GM12878 (cell line): ENCODE results near the gene PDE3B. TPM values are rescaled to one million over a fixed set of nuclear protein-coding genes. Genes with fewer than 3 reads are reported as not detected.
"Not testable (repeated sequence)": the region's sequence is repeated elsewhere in the genome, so short reads cannot be mapped to it uniquely, and the experiment has no call there.

Experiments
- ATAC-seq: fragments of 200-7000 bp; cut with Tn5 transposase; 3 replicates; pipeline ENCODE4 v1.9.1; 2020; ENCODE audit warnings: mild to moderate bottlenecking, moderate library complexity
- Bru-seq: library from RNA; stranded (reverse); fragments of 400-500 nt; gene quantifications from one replicate; lab custom pipeline; 2021; lab: Mats Ljungman, UMichigan
- BruChase-seq, 2 experiments: library from RNA; stranded (reverse); fragments of 400-500 nt; gene quantifications; one replicate each; lab custom pipeline; 2021; lab: Mats Ljungman, UMichigan
- BruUV-seq: library from RNA; stranded (reverse); fragments of 400-500 nt; replicated peaks from 2 replicates; lab custom pipeline; 2021; lab: Mats Ljungman, UMichigan
- CTCF ChIA-PET: fragments of 300-600 bp; sonication (Branson Sonifier 250); formaldehyde crosslinking; extraction: SDS; loops from one replicate; lab custom pipeline; 2021; ENCODE audit warnings: inconsistent platforms; lab: Yijun Ruan, JAX
- POLR2A ChIA-PET: fragments of 350-600 bp; formaldehyde crosslinking; extraction: SDS; loops from one replicate; lab custom pipeline; 2021; ENCODE audit warnings: inconsistent platforms; lab: Charles Lee
- RAD21 ChIA-PET: fragments of 300-600 bp; sonication (Branson Sonifier 250); formaldehyde crosslinking; loops from one replicate; lab custom pipeline; 2023; ENCODE audit warnings: antibody characterized with exemption; ENCODE audit not compliant: unreplicated experiment; lab: Charles Lee
- SMC1A ChIA-PET: fragments of 300-600 bp; sonication (Branson Sonifier 250); formaldehyde crosslinking; loops from one replicate; lab custom pipeline; 2023; ENCODE audit not compliant: unreplicated experiment, uncharacterized antibody; lab: Charles Lee
- DNase-seq: peaks from one replicate; pipeline ENCODE4 v3.0.0-alpha.2; 2011; ENCODE audit warnings: low read depth, low spot score
- FAIRE-seq: peaks from 3 replicates; lab custom pipeline; 2011; peaks lifted over from hg19 to GRCh38; lab: Jason Lieb, UNC
- H2AFZ ChIP-seq: 2 replicates; pipeline ENCODE4 v1.6.0; 2011; ENCODE audit warnings: low read depth, low read length, control low read depth; ENCODE audit not compliant: control insufficient read depth
- H3K27ac ChIP-seq: 2 replicates; pipeline ENCODE4 v1.5.1; 2011; ENCODE audit warnings: control low read depth; ENCODE audit not compliant: control insufficient read depth, insufficient read depth
- H3K27me3 ChIP-seq, 2 experiments: replicated peaks in 1 of 2; 2 replicates each; pipeline versions ENCODE4 v1.6.0 to v1.6.1; 2011; ENCODE audit warnings: low read length in 1 of 2; ENCODE audit not compliant: control insufficient read depth in 2 of 2, insufficient read depth in 2 of 2
- H3K36me3 ChIP-seq, 2 experiments: 2 replicates each; pipeline ENCODE4 v1.5.1; 2011; ENCODE audit warnings: low read length in 1 of 2; ENCODE audit not compliant: control insufficient read depth in 2 of 2, insufficient read depth in 2 of 2
- H3K4me1 ChIP-seq: 2 replicates; pipeline ENCODE4 v1.6.1; 2011; ENCODE audit warnings: mild to moderate bottlenecking, low read length, moderate library complexity, mixed read lengths; ENCODE audit not compliant: control insufficient read depth, insufficient read depth
- H3K4me2 ChIP-seq: 2 replicates; pipeline ENCODE4 v1.6.0; 2011; ENCODE audit warnings: control low read depth; ENCODE audit not compliant: control insufficient read depth, insufficient read depth
- H3K4me3 ChIP-seq: fragments of 200-600 bp; sonication (generic); 2 replicates; pipeline ENCODE4 v1.5.1; 2016
- H3K79me2 ChIP-seq: 2 replicates; pipeline ENCODE4 v1.6.0; 2011; ENCODE audit warnings: low read length; ENCODE audit not compliant: control insufficient read depth, insufficient read depth
- H3K9ac ChIP-seq: 2 replicates; pipeline ENCODE4 v1.8.0; 2011; ENCODE audit warnings: low read length, control low read depth, mixed read lengths; ENCODE audit not compliant: control insufficient read depth, insufficient read depth
- H3K9me3 ChIP-seq: replicated peaks from 3 replicates; pipeline ENCODE4 v1.5.1; 2011; ENCODE audit warnings: mild to moderate bottlenecking, low read length; ENCODE audit not compliant: control insufficient read depth, insufficient read depth
- H4K20me1 ChIP-seq: 2 replicates; pipeline ENCODE4 v1.6.0; 2011; ENCODE audit not compliant: control insufficient read depth, insufficient read depth
- BACH1 ChIP-seq: fragments of 450-650 bp; IDR thresholded peaks from 2 replicates; pipeline ENCODE4 v1.6.1; 2017; ENCODE audit warnings: mild to moderate bottlenecking, borderline replicate concordance
- POLR2A ChIP-seq: IDR thresholded peaks from 2 replicates; pipeline ENCODE4 v1.6.1; 2011; ENCODE audit warnings: low read depth, mild to moderate bottlenecking, low read length
- WGBS: methylation state at CpG from one replicate; pipeline ENCODE4 v1.1.6; 2016; ENCODE audit warnings: low lambda C conversion rate; ENCODE audit not compliant: insufficient replicate concordance, insufficient coverage; ENCODE audit errors: missing lambda C conversion rate; 5-methylcytosine and 5-hydroxymethylcytosine counted together
- in situ Hi-C: fragments of 300-500 bp; cut with MboI; formaldehyde crosslinking; loops from 9 replicates; pipeline ENCODE4 v1.14.3; 2018; ENCODE audit warnings: mixed read lengths
- intact Hi-C: fragments of 100-400 bp; cut with micrococcal nuclease; formaldehyde crosslinking; loops from one replicate; pipeline ENCODE4 v1.14.2; 2022; ENCODE audit not compliant: unreplicated experiment
- long read RNA-seq, 2 experiments: library from polyadenylated mRNA; unstranded; transcript quantifications; one replicate each; pipeline ENCODE4 v2.0.0, GENCODE V29; 2019 to 2020
- polyA minus RNA-seq, 3 experiments: library from RNA; depleted of rRNA, polyadenylated mRNA; stranded (reverse); fragments of >200 nt; gene quantifications; 2 replicates each; pipeline ENCODE4 v1.2.3, GENCODE V29; 2011
- polyA plus RNA-seq, 11 experiments: library from polyadenylated mRNA; depleted of rRNA in 4 of 11; unstranded in 6 of 11; stranded (reverse) in 5 of 11; fragments of >200 nt; fragmentation: Nextera tagmentation in 4 of 11; fragmentation: Illumina TruSeq in 1 of 11; extraction: Ambion mirVana in 4 of 11; extraction: Trizol in 1 of 11; gene quantifications; 1 replicate in 1 of 11; 2 replicates in 10 of 11; pipeline versions ENCODE4 v1.2.1 to v1.2.3, GENCODE V29; 2011 to 2016; ENCODE audit warnings: inconsistent platforms in 2 of 11, missing spikeins in 2 of 11, low read depth in 1 of 11
- total RNA-seq, 4 experiments: library from RNA; depleted of rRNA in 3 of 4; stranded (reverse); fragments of >200 nt in 3 of 4; fragmentation: Illumina TruSeq in 1 of 4; extraction: Trizol in 1 of 4; gene quantifications; 2 replicates each; pipeline versions ENCODE4 v1.2.1 to v1.2.3, GENCODE V29; 2013 to 2021
- TF ChIP-seq, protein P1 (sequence below): IDR thresholded peaks from 2 replicates; pipeline ENCODE4 v1.6.1; 2011; ENCODE audit warnings: mild to moderate bottlenecking, low read depth, low read length, moderate library complexity; ENCODE audit not compliant: insufficient replicate concordance

The PDE3B gene
- total RNA-seq (2013; cell fraction: nucleolus; rRNA removed): 0.07 and 0.23 TPM in 2 replicates
- 2.7 and 3.9 TPM in 2 replicates for total RNA-seq (2014; rRNA removed)
- 3.1 TPM in 2 replicates for total RNA-seq (2014; rRNA removed; fragmentation: Illumina TruSeq; extraction: Trizol)
- total RNA-seq (2021): 2.6 and 2.9 TPM in 2 replicates
- polyA plus RNA-seq (2011; ENCODE audit: low read depth): 0.10 TPM
- 0.03 and 0.04 TPM in 2 replicates for polyA plus RNA-seq (2011; rRNA removed)
- polyA plus RNA-seq (2011; cell fraction: cytosol; rRNA removed): 0.01 and 0.03 TPM in 2 replicates
- 0.04 and 0.13 TPM in 2 replicates for polyA plus RNA-seq (2011; cell fraction: nucleus; rRNA removed)
- polyA plus RNA-seq (2012): 0.21 and 0.27 TPM in 2 replicates
- polyA plus RNA-seq (2014; fragmentation: Illumina TruSeq; extraction: Trizol): 2.4 and 2.9 TPM in 2 replicates
- under 1 TPM; 0.40 to 0.77 TPM for polyA plus RNA-seq (2014; fragmentation: Nextera tagmentation; extraction: Ambion mirVana)
- 1.9 and 2.0 TPM in 2 replicates for polyA plus RNA-seq (2014; rRNA removed)
- 1 to 10 TPM; 1.7 to 1.9 TPM for polyA plus RNA-seq (2016; fragmentation: Nextera tagmentation; extraction: Ambion mirVana)
- polyA minus RNA-seq (2011; rRNA and poly(A)+ RNA removed): not detected in 2 replicates
- 0.10 TPM in 1 of 2 replicates, not detected in the other for polyA minus RNA-seq (2011; cell fraction: cytosol; rRNA and poly(A)+ RNA removed)
- 0.29 and 0.36 TPM in 2 replicates for polyA minus RNA-seq (2011; cell fraction: nucleus; rRNA and poly(A)+ RNA removed)
- percentile 19 among the genes with signal in this experiment for Bru-seq, nascent RNA
- BruChase-seq, experiment 1, labeled RNA remaining after a 6-hour chase: percentile 16 among the genes with signal in this experiment
- BruChase-seq, experiment 2, labeled RNA remaining after a 2-hour chase: percentile 23 among the genes with signal in this experiment
- long read RNA-seq, experiment 1: 0 reads
- long read RNA-seq, experiment 2, partial matches to known transcripts: 0 of 2 reads
- long read RNA-seq, experiment 2, other reads (novel, unspliced or antisense): 2 of 2 reads

GRCh38 chr11:14643697-14644225, at the start of gene PDE3B:
Gene PDE3B (plus strand): TSS chr11:14643804. CDS start chr11:14644076, 272 bp downstream.
- peaks cover 0 to 6% of the 10 kb centered on the region in 2 experiments; a peak in 3 of 4 replicates for H3K27me3 ChIP-seq
- ChIA-PET CTCF (no interaction called here), POLR2A (no interaction called here), RAD21 (no interaction called here), SMC1A (no interaction called here)
- H3K4me3 ChIP-seq: peak within 1 kb of the TSS; percentile 61
- no peaks in the 10 kb centered on the region for H3K9me3 ChIP-seq
- H3K4me1 ChIP-seq: no peaks in the 10 kb centered on the region
- peak within 1 kb of the TSS; percentile 62 for H2AFZ ChIP-seq
- no peaks in the 10 kb centered on the region for H3K79me2 ChIP-seq
- no TSS peak for BruUV-seq
- H3K9ac ChIP-seq: no peak within 1 kb of the TSS
- 3% methylated on average over 49 of the region's 59 CpGs for WGBS
- no peaks in the 10 kb centered on the region for H3K36me3 ChIP-seq
- DNase-seq: no peak
- in situ Hi-C loops: no loop called here
- TF ChIP-seq BACH1 (no peak), POLR2A (peak; percentile 65)
- TF ChIP-seq, protein P1, sequence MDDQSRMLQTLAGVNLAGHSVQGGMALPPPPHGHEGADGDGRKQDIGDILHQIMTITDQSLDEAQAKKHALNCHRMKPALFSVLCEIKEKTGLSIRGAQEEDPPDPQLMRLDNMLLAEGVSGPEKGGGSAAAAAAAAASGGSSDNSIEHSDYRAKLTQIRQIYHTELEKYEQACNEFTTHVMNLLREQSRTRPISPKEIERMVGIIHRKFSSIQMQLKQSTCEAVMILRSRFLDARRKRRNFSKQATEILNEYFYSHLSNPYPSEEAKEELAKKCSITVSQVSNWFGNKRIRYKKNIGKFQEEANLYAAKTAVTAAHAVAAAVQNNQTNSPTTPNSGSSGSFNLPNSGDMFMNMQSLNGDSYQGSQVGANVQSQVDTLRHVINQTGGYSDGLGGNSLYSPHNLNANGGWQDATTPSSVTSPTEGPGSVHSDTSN: no peak
- H3K27ac ChIP-seq: no peak within 1 kb of the TSS
- H3K4me2 ChIP-seq: peak within 1 kb of the TSS; percentile 89
- peak; percentile 56 for ATAC-seq
- no peaks in the 10 kb centered on the region for H4K20me1 ChIP-seq
- intact Hi-C loops: loop anchor here (2.0 to 5.0 kb wide), 2 partner anchors 107 to 659 kb away; no protein-coding TSS in a partner anchor
- no peak for FAIRE-seq

DNA sequence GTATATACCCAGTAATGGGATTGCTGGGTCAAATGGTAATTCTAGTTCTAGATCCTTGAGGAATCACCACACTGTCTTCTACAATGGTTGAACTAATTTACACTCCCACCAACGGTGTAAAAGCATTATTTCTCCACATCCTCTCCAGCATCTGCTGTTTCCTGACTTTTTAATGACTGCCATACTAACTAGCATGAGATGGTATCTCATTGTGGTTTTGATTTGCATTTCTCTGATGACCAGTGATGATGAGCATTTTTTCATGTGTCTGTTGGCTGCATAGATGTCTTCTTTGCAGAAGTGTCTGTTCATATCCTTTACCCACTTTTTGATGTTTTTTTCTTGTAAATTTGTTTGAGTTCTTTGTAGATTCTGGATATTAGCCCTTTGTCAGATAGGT, 48.3 kb upstream of the PDE3B start:
- H3K9ac ChIP-seq, H4K20me1 ChIP-seq, POLR2A ChIA-PET, CTCF ChIA-PET, RAD21 ChIA-PET, H3K4me2 ChIP-seq, H3K9me3 ChIP-seq, BruUV-seq, FAIRE-seq, H3K4me3 ChIP-seq, in situ Hi-C loops, H2AFZ ChIP-seq, ATAC-seq, DNase-seq, H3K79me2 ChIP-seq, SMC1A ChIA-PET, intact Hi-C loops, H3K4me1 ChIP-seq, H3K36me3 ChIP-seq, H3K27me3 ChIP-seq, H3K27ac ChIP-seq: not testable (repeated sequence)
- 0% methylated on average over 1 of the region's 1 CpG for WGBS
